H9 (cell line): Measurements from ENCODE around the gene NDUFB1. TPM values are rescaled to one million over a fixed set of nuclear protein-coding genes. Genes with fewer than 3 reads are reported as not detected.

Experiments used
- DNase-seq: peaks from one replicate; pipeline ENCODE4 v3.0.0-alpha.2; 2017
- H2AFZ ChIP-seq: one replicate; pipeline ENCODE4 v1.6.1; 2013; ENCODE audit warnings: mild to moderate bottlenecking, low read length, control low read depth, moderate library complexity
- H2AK5ac ChIP-seq: 2 replicates; pipeline ENCODE4 v1.6.1; 2013; ENCODE audit warnings: low read length, control low read depth, mixed read lengths; ENCODE audit not compliant: insufficient read length
- H2BK120ac ChIP-seq: one replicate; pipeline ENCODE4 v1.6.1; 2013; ENCODE audit warnings: low read depth, mild to moderate bottlenecking, low read length, control low read depth, inconsistent platforms; ENCODE audit not compliant: poor library complexity, severe bottlenecking
- H2BK12ac ChIP-seq: 2 replicates; pipeline ENCODE4 v1.6.1; 2013; ENCODE audit warnings: low read length, control low read depth, mixed read lengths, low read depth; ENCODE audit not compliant: insufficient read length
- H2BK15ac ChIP-seq: 2 replicates; pipeline ENCODE4 v1.6.1; 2013; ENCODE audit warnings: low read depth, low read length, control low read depth
- H2BK20ac ChIP-seq: one replicate; pipeline ENCODE4 v1.6.1; 2013; ENCODE audit warnings: low read depth, mild to moderate bottlenecking, low read length, control low read depth, inconsistent platforms; ENCODE audit not compliant: poor library complexity, severe bottlenecking
- H2BK5ac ChIP-seq: 2 replicates; pipeline ENCODE4 v1.6.1; 2013; ENCODE audit warnings: low read length, control low read depth, mixed read lengths; ENCODE audit not compliant: insufficient read length
- H3K14ac ChIP-seq: 2 replicates; pipeline ENCODE4 v1.6.1; 2013; ENCODE audit warnings: low read length, control low read depth; ENCODE audit not compliant: insufficient read depth
- H3K18ac ChIP-seq: 2 replicates; pipeline ENCODE4 v1.6.1; 2013; ENCODE audit warnings: low read depth, mild to moderate bottlenecking, mixed read lengths, low read length, control low read depth; ENCODE audit not compliant: insufficient read length
- H3K23ac ChIP-seq: 2 replicates; pipeline ENCODE4 v1.6.1; 2013; ENCODE audit warnings: low read length, control low read depth, mixed read lengths, low read depth; ENCODE audit not compliant: insufficient read length
- H3K23me2 ChIP-seq: 2 replicates; pipeline ENCODE4 v1.6.1; 2013; ENCODE audit warnings: low read depth, mild to moderate bottlenecking, mixed read lengths, low read length, control low read depth; ENCODE audit not compliant: insufficient read length, poor library complexity, severe bottlenecking
- H3K27ac ChIP-seq: 2 replicates; pipeline ENCODE4 v1.5.1; 2013; ENCODE audit warnings: low read length, control low read depth, mixed read lengths, low read depth; ENCODE audit not compliant: insufficient read length
- H3K27me3 ChIP-seq: 2 replicates; pipeline ENCODE4 v1.6.1; 2013; ENCODE audit warnings: low read length, control low read depth, inconsistent platforms; ENCODE audit not compliant: insufficient read depth
- H3K4ac ChIP-seq: 2 replicates; pipeline ENCODE4 v1.6.1; 2013; ENCODE audit warnings: low read depth, mild to moderate bottlenecking, control low read depth, inconsistent platforms, low read length, moderate library complexity
- H3K4me1 ChIP-seq: 2 replicates; pipeline ENCODE4 v1.6.1; 2013; ENCODE audit warnings: low read length, control low read depth, inconsistent platforms; ENCODE audit not compliant: insufficient read depth
- H3K4me2 ChIP-seq: 2 replicates; pipeline ENCODE4 v1.6.1; 2013; ENCODE audit warnings: low read length, control low read depth, mixed read lengths; ENCODE audit not compliant: insufficient read length, insufficient read depth
- H3K56ac ChIP-seq: 2 replicates; pipeline ENCODE4 v1.6.1; 2013; ENCODE audit warnings: low read depth, mild to moderate bottlenecking, mixed read lengths, low read length, control low read depth; ENCODE audit not compliant: insufficient read length
- H3K79me1 ChIP-seq: 2 replicates; pipeline ENCODE4 v1.6.1; 2013; ENCODE audit warnings: low read depth, mild to moderate bottlenecking, moderate library complexity, low read length, control low read depth, inconsistent platforms; ENCODE audit not compliant: insufficient read depth, poor library complexity, severe bottlenecking
- H3K79me2 ChIP-seq: 2 replicates; pipeline ENCODE4 v1.6.1; 2013; ENCODE audit warnings: low read length, control low read depth, inconsistent platforms; ENCODE audit not compliant: insufficient read depth
- H3K9ac ChIP-seq: 2 replicates; pipeline ENCODE4 v1.6.1; 2013; ENCODE audit warnings: low read length, control low read depth, mixed read lengths; ENCODE audit not compliant: insufficient read length; ENCODE audit errors: extremely low read depth
- H3K9me3 ChIP-seq: one replicate; pipeline ENCODE4 v1.6.1; 2013; ENCODE audit warnings: low read depth, low read length, inconsistent platforms; ENCODE audit not compliant: control insufficient read depth
- H3T11ph ChIP-seq: one replicate; pipeline ENCODE4 v1.6.1; 2013; ENCODE audit warnings: mild to moderate bottlenecking, low read length, control low read depth, inconsistent platforms
- H4K20me1 ChIP-seq: one replicate; pipeline ENCODE4 v1.6.1; 2013; ENCODE audit not compliant: control insufficient read depth, insufficient read length, insufficient read depth
- H4K5ac ChIP-seq: 2 replicates; pipeline ENCODE4 v1.6.1; 2013; ENCODE audit warnings: low read depth, mild to moderate bottlenecking, mixed read lengths, low read length, control low read depth; ENCODE audit not compliant: insufficient read length
- H4K8ac ChIP-seq: replicated peaks from 2 replicates; pipeline ENCODE4 v1.6.1; 2013; ENCODE audit warnings: low read length, control low read depth, mixed read lengths, low read depth; ENCODE audit not compliant: insufficient read length
- H4K91ac ChIP-seq: 2 replicates; pipeline ENCODE4 v1.6.1; 2013; ENCODE audit warnings: low read depth, mild to moderate bottlenecking, moderate library complexity, mixed read lengths, low read length, control low read depth; ENCODE audit not compliant: insufficient read length
- H3K27ac Mint-ChIP-seq, 3 experiments: 2 replicates in 2 of 3; 3 replicates in 1 of 3; pipeline ENCODE4 v1.8.0; 2020 to 2021; ENCODE audit warnings: mixed read lengths in 3 of 3, mild to moderate bottlenecking in 1 of 3, moderate library complexity in 1 of 3
- H3K27me3 Mint-ChIP-seq: 2 replicates; pipeline ENCODE4 v1.8.0; 2021; ENCODE audit warnings: low read depth, mild to moderate bottlenecking, moderate library complexity, mixed read lengths
- H3K36me3 Mint-ChIP-seq, 3 experiments: 2 replicates in 2 of 3; 3 replicates in 1 of 3; pipeline ENCODE4 v1.8.0; 2020 to 2021; ENCODE audit warnings: low read depth in 3 of 3, mixed read lengths in 3 of 3; ENCODE audit not compliant: insufficient read depth in 1 of 3
- H3K4me1 Mint-ChIP-seq, 2 experiments: 2 replicates each; pipeline ENCODE4 v1.8.0; 2020; ENCODE audit warnings: mixed read lengths in 2 of 2
- H3K4me3 Mint-ChIP-seq, 2 experiments: 2 replicates in 1 of 2; 3 replicates in 1 of 2; pipeline ENCODE4 v1.8.0; 2020 to 2021; ENCODE audit warnings: mild to moderate bottlenecking in 2 of 2, mixed read lengths in 2 of 2, moderate library complexity in 1 of 2
- H3K9me3 Mint-ChIP-seq, 2 experiments: 2 replicates in 1 of 2; 3 replicates in 1 of 2; pipeline ENCODE4 v1.8.0; 2020; ENCODE audit warnings: mild to moderate bottlenecking in 2 of 2, mixed read lengths in 2 of 2, moderate library complexity in 1 of 2
- CTCF ChIP-seq: fragments of 200-600 bp; sonication (generic); conservative IDR thresholded peaks from 3 replicates; pipeline ENCODE4 v1.8.0; 2021; ENCODE audit warnings: antibody characterized with exemption, mild to moderate bottlenecking
- WGBS: extraction: QIAGEN DNeasy Blood & Tissue Kit; methylation state at CpG from one replicate; pipeline ENCODE4 v1.1.7; 2013; ENCODE audit warnings: missing lambda C conversion rate, low lambda C conversion rate, mixed read lengths; ENCODE audit not compliant: insufficient read length; ENCODE audit errors: extremely low coverage; 5-methylcytosine and 5-hydroxymethylcytosine counted together
- total RNA-seq: library from RNA; stranded (reverse); gene quantifications from 2 replicates; pipeline ENCODE4 v1.2.1, GENCODE V29; 2021

The NDUFB1 gene
- total RNA-seq, 1 experiment from 2014 or later, result 153 TPM

GRCh38 chr14:92122351-92122677, 808 bp upstream of the NDUFB1 start:
- Histone ChIP-seq H3K27ac (peak overlapping the region; percentile 34), H3K56ac (peak overlapping the region; percentile 77), H4K8ac (peak overlapping the region; percentile 68), H2BK12ac (peak overlapping the region; percentile 46), H3K4me2 (peak overlapping the region; percentile 58), H2BK15ac (no peak overlapping the region), H3K4me1 (no peaks in the 10 kb centered on the region), H3K23ac (no peak overlapping the region), H3K23me2 (peaks cover 7% of the 10 kb centered on the region), H3K9ac (peak overlapping the region; percentile 99), H4K5ac (peak overlapping the region; percentile 36), H4K20me1 (no peaks in the 10 kb centered on the region), H3K18ac (peak overlapping the region; percentile 99), H2AK5ac (no peak overlapping the region), H3T11ph (no peak overlapping the region), H4K91ac (peak overlapping the region; percentile 1), H2BK120ac (no peak overlapping the region), H3K14ac (peak overlapping the region; percentile 99), H3K27me3 (no peaks in the 10 kb centered on the region), H2AFZ (no peak overlapping the region), H3K4ac (peak overlapping the region; percentile 29; the same call in 1 of the 2 replicates), H2BK5ac (peak overlapping the region; percentile 79), H2BK20ac (no peak overlapping the region), H3K79me2 (no peaks in the 10 kb centered on the region; the same call in 1 of the 2 replicates), H3K9me3 (no peaks in the 10 kb centered on the region), H3K79me1 (no peaks in the 10 kb centered on the region)
- Mint-ChIP-seq H3K36me3 (peaks cover 18 to 48% (median 48%) of the 10 kb centered on the region in 3 experiments; a peak in 6 of 7 replicates), H3K9me3 (peaks cover 0 to 2% of the 10 kb centered on the region in 2 experiments; a peak in 2 of 5 replicates), H3K4me1 (peaks cover 15 to 23% of the 10 kb centered on the region in 2 experiments), H3K27me3 (no peaks in the 10 kb centered on the region; the same call in 1 of the 2 replicates), H3K4me3 (peak overlapping the region; percentile 93 to 98), H3K27ac (peak overlapping the region; percentile 100)
- no peak for TF ChIP-seq CTCF
- no CpG with 5 or more reads among the region's 22 CpGs for WGBS
- no peak for DNase-seq
